Ishikawa (cell line): Measurements from ENCODE around the gene TAS2R41.

Source experiments
- CEBPB ChIP-seq: IDR thresholded peaks from 2 replicates; pipeline ENCODE4 v1.6.1; 2012
- EGR1 ChIP-seq: IDR thresholded peaks from 2 replicates; pipeline ENCODE4 v1.6.1; 2012
- EP300 ChIP-seq: IDR thresholded peaks from 2 replicates; pipeline ENCODE4 v1.6.1; 2012; ENCODE audit warnings: borderline replicate concordance
- FOXM1 ChIP-seq: IDR thresholded peaks from 2 replicates; pipeline ENCODE4 v1.6.1; 2012; ENCODE audit warnings: low read depth, borderline replicate concordance
- RAD21 ChIP-seq: IDR thresholded peaks from 2 replicates; pipeline ENCODE4 v1.6.1; 2012; ENCODE audit warnings: low read depth
- TEAD4 ChIP-seq: IDR thresholded peaks from 2 replicates; pipeline ENCODE4 v1.6.1; 2012
- USF1 ChIP-seq: IDR thresholded peaks from 2 replicates; pipeline ENCODE4 v1.6.1; 2012
- TF ChIP-seq, protein P1 (sequence below): IDR thresholded peaks from 2 replicates; pipeline ENCODE4 v1.6.1; 2012

GRCh38 chr7:143492799-143493739, 15.4 kb downstream of the TAS2R41 start:
- TF ChIP-seq RAD21 (no peak), EGR1 (no peak), USF1 (no peak), FOXM1 (no peak), CEBPB (no peak), TEAD4 (no peak), EP300 (no peak)
- TF ChIP-seq, protein P1, sequence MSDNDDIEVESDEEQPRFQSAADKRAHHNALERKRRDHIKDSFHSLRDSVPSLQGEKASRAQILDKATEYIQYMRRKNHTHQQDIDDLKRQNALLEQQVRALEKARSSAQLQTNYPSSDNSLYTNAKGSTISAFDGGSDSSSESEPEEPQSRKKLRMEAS = no peak
